Measurements from ENCODE around the gene TSTD1. TPM values are rescaled to one million over a fixed set of nuclear protein-coding genes. Genes with fewer than 3 reads are reported as not detected.
A peak's percentile ranks its signal among the peaks of the same experiment; 100 is the strongest.

The TSTD1 gene
- 100 to 1,000 TPM in 2 of 4 donors, 10 to 100 TPM in 2; 70.0 to 123 (median 98.8) TPM for total RNA-seq

DNA sequence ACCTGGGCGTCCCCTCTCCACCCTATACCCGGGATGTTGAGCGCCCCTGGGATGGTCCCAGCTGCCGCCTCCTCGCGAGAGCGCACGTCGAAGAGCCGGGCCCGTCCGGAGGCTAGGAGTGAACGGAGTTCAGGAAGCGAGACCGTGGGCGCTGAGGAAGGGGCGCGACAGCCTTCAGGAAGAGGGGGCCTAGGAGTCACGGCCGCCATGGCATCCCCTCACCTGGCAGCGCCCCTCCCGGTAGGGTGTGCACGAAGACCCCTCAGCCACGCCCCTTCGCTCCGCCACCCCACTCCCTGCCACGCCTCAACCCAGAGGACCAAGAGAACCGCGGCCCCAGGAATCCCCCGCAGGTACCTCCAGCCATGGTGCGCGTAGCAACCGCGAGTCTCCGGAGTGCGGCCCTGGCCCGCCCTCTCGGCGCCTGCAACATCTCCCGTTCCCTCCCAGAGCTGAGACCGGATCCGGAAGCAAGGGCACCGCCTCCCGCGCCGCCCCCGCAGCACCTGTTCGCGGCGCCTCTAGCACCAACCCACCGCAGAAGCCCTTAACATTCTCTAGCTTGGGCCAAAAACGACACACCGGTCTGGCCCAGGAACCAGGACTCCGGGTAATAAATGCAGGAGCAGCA, at the start of gene TSTD1:
TSS of gene TSTD1 (minus strand) at position 442 of the 631 bp plus-strand sequence. CDS start at position 367, 75 bp downstream.
- no peaks in the 10 kb centered on the region for H3K27me3 ChIP-seq
- DNase-seq (ENCODE audit: low spot score in 2 of 2) = peak in 1 of 2 donors; percentile 72
- TF ChIP-seq EP300 (IDR thresholded peaks at IDR 0.05) (no peak), CTCF (IDR thresholded peaks at IDR 0.05) (no peak), POLR2A (IDR thresholded peaks at IDR 0.05) (no peak), POLR2AphosphoS5 (IDR thresholded peaks at IDR 0.05) (peak in 1 of 3 donors; percentile 35)
- peaks cover 41% of the 10 kb centered on the region for H3K36me3 ChIP-seq
- H3K9me3 ChIP-seq = no peaks in the 10 kb centered on the region
- WGBS = 30% methylated on average over 15 of the region's 54 CpGs
- H3K4me3 ChIP-seq = peak within 1 kb of the TSS; percentile 60
- peak within 1 kb of the TSS; percentile 75 for H3K27ac ChIP-seq
- peaks cover 15% of the 10 kb centered on the region for H3K4me1 ChIP-seq

DNA sequence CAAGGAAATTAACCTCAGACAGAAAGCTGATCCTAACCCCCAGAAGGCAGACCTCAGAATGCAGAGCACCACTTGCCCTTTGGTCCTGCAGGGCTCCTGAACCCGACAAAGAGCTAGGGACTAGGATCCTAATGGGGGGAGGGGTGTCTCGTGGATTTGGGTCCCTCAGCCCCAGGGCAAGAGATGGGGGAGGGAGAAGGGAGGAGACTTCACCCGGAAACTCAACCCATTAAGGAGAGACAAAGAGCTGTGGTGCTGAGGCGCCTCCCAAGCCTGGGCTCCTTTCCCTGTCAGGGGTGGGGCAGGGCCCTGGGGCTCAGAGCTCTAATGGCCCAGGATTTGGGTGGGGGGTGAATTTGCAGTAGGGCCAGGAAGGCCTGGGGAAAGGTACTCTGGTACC, 47.7 kb upstream of the TSTD1 start:
- TF ChIP-seq POLR2AphosphoS5 (IDR thresholded peaks at IDR 0.05) (no peak), EP300 (IDR thresholded peaks at IDR 0.05) (no peak), POLR2A (IDR thresholded peaks at IDR 0.05) (no peak), CTCF (IDR thresholded peaks at IDR 0.05) (no peak)
- peak in 1 of 2 donors; percentile 59 for DNase-seq (ENCODE audit: low spot score in 2 of 2)
- peak overlapping the region; percentile 45 for H3K4me3 ChIP-seq
- peaks cover 67% of the 10 kb centered on the region for H3K4me1 ChIP-seq
- no peaks in the 10 kb centered on the region for H3K27me3 ChIP-seq
- no CpG with 5 or more reads among the region's 4 CpGs for WGBS
- no peaks in the 10 kb centered on the region for H3K36me3 ChIP-seq
- H3K9me3 ChIP-seq = no peaks in the 10 kb centered on the region
- peak overlapping the region; percentile 92 for H3K27ac ChIP-seq

GRCh38 chr1:161085165-161085564, 46.4 kb upstream of the TSTD1 start:
- Histone ChIP-seq H3K36me3 (no peaks in the 10 kb centered on the region), H3K4me1 (peaks cover 62% of the 10 kb centered on the region), H3K4me3 (peak overlapping the region; percentile 45), H3K27me3 (no peaks in the 10 kb centered on the region), H3K27ac (peak overlapping the region; percentile 92), H3K9me3 (no peaks in the 10 kb centered on the region)
- DNase-seq (ENCODE audit: low spot score in 2 of 2) = no peak
- TF ChIP-seq POLR2AphosphoS5 (IDR thresholded peaks at IDR 0.05) = no peak
- no peak for TF ChIP-seq POLR2A (IDR thresholded peaks at IDR 0.05)
- no peak for TF ChIP-seq CTCF (IDR thresholded peaks at IDR 0.05)
- no peak for TF ChIP-seq EP300 (IDR thresholded peaks at IDR 0.05)
- WGBS = 58% methylated on average over 2 of the region's 2 CpGs

GRCh38 chr1:161084597-161084988, 45.8 kb upstream of the TSTD1 start:
- TF ChIP-seq POLR2A (IDR thresholded peaks at IDR 0.05) (no peak), POLR2AphosphoS5 (IDR thresholded peaks at IDR 0.05) (no peak), CTCF (IDR thresholded peaks at IDR 0.05) (no peak)
- H3K36me3 ChIP-seq = no peaks in the 10 kb centered on the region
- DNase-seq (ENCODE audit: low spot score in 2 of 2) = no peak
- H3K4me1 ChIP-seq = peaks cover 58% of the 10 kb centered on the region
- no peaks in the 10 kb centered on the region for H3K9me3 ChIP-seq
- WGBS = 75% methylated on average over 1 of the region's 1 CpG
- H3K27ac ChIP-seq = peak overlapping the region; percentile 92
- H3K4me3 ChIP-seq = peak overlapping the region; percentile 45
- no peaks in the 10 kb centered on the region for H3K27me3 ChIP-seq

DNA sequence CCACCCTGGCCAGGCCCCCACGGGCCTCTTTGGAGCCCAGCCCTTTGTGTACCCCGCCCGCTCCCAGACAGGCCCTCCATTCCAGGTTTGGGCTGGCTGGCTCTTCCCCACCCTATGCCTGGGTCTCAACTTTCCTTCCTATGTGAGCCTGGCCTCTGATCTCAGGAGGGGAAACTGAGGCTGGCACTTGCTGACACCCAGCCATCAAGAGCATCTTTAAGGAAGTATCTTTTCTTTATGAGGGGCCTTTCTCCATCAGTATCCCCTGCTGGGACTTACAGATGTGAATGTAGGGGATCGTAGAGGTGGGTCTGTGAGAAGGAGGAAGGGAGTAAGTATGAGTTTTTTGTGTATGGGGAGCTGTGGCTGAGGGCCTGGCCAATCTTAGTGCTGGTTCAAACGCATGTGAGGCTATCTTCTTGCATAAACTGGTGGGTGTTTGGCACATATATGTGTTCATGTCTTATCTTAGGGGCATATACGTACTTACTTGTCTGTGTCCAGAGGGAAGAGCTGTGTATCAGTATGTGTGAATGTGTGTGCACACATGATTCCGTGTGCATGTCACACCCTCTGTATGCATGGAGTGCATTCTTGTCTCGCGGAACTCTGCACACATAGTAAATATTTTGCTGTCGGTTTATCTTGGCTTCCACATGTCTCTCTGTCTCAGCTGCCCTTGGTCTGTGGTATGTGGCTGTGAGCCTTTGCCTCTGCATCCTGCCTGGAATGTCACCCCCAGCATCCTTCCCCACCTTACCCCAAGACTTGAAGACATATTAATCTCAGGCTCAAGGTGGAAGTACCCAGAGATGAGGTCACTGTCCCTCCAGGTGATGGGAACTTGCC, 45.2 kb upstream of the TSTD1 start:
- no peak for DNase-seq (ENCODE audit: low spot score in 2 of 2)
- Histone ChIP-seq H3K4me1 (peaks cover 58% of the 10 kb centered on the region), H3K9me3 (no peaks in the 10 kb centered on the region), H3K36me3 (no peaks in the 10 kb centered on the region), H3K27ac (peak overlapping the region; percentile 92), H3K4me3 (peak overlapping the region; percentile 45), H3K27me3 (no peaks in the 10 kb centered on the region)
- 73% methylated on average over 7 of the region's 10 CpGs for WGBS
- TF ChIP-seq EP300 (IDR thresholded peaks at IDR 0.05) = no peak
- TF ChIP-seq POLR2A (IDR thresholded peaks at IDR 0.05) = no peak
- TF ChIP-seq POLR2AphosphoS5 (IDR thresholded peaks at IDR 0.05) = no peak
- no peak for TF ChIP-seq CTCF (IDR thresholded peaks at IDR 0.05)

All from suprapubic skin (tissue), 4 donors.